ENCODE results near the gene CDON.

Gene CDON

GRCh38 chr11:125954945-125955640 lies 107.6 kb downstream of the CDON start:
- Histone ChIP-seq H3K4me1 (ENCODE audit: control insufficient read depth, low read depth, low read length) (no peaks in the 10 kb centered on the region), H3K27ac (ENCODE audit: low read depth, low read length) (no peak overlapping the region), H2BK5ac (ENCODE audit: low read length) (no peak overlapping the region), H3K4me3 (ENCODE audit: low read length) (no peak overlapping the region), H4K8ac (ENCODE audit: low read depth, low read length) (no peak overlapping the region), H2BK120ac (ENCODE audit: low read depth, low read length) (no peak overlapping the region), H3K23ac (ENCODE audit: low read length) (no peak overlapping the region), H3K27me3 (ENCODE audit: insufficient read depth, low read length, poor library complexity) (no peaks in the 10 kb centered on the region), H2BK15ac (replicated peaks; ENCODE audit: low read depth) (no peak overlapping the region), H3K4ac (ENCODE audit: low read depth, low read length) (no peak overlapping the region), H3K56ac (ENCODE audit: low read length) (no peak overlapping the region), H4K5ac (ENCODE audit: low read length) (no peak overlapping the region), H3K18ac (ENCODE audit: low read length) (no peak overlapping the region), H2AK5ac (ENCODE audit: low read length) (no peak overlapping the region), H3K79me1 (ENCODE audit: low read length) (no peaks in the 10 kb centered on the region), H3K4me2 (ENCODE audit: low read length) (no peak overlapping the region), H3K36me3 (ENCODE audit: control insufficient read depth, insufficient read depth, low read length) (no peaks in the 10 kb centered on the region), H3K9ac (ENCODE audit: low read length) (no peak overlapping the region), H3K79me2 (ENCODE audit: control insufficient read depth, insufficient read depth, low read length) (no peaks in the 10 kb centered on the region)
- DNase-seq: no peak
- no CpG with 5 or more reads among the region's 15 CpGs for WGBS (ENCODE audit: extremely low coverage, insufficient coverage, low lambda C conversion rate)

GRCh38 chr11:125954123-125954944 lies 108.3 kb downstream of the CDON start:
- Histone ChIP-seq H3K4ac (ENCODE audit: low read depth, low read length) (no peak overlapping the region), H3K18ac (ENCODE audit: low read length) (no peak overlapping the region), H4K8ac (ENCODE audit: low read depth, low read length) (no peak overlapping the region), H2BK5ac (ENCODE audit: low read length) (no peak overlapping the region), H3K56ac (ENCODE audit: low read length) (no peak overlapping the region), H3K79me2 (ENCODE audit: control insufficient read depth, insufficient read depth, low read length) (no peaks in the 10 kb centered on the region), H2BK120ac (ENCODE audit: low read depth, low read length) (no peak overlapping the region), H3K27ac (ENCODE audit: low read depth, low read length) (no peak overlapping the region), H3K4me1 (ENCODE audit: control insufficient read depth, low read depth, low read length) (no peaks in the 10 kb centered on the region), H3K27me3 (ENCODE audit: insufficient read depth, low read length, poor library complexity) (no peaks in the 10 kb centered on the region), H3K36me3 (ENCODE audit: control insufficient read depth, insufficient read depth, low read length) (no peaks in the 10 kb centered on the region), H3K9ac (ENCODE audit: low read length) (no peak overlapping the region), H3K79me1 (ENCODE audit: low read length) (no peaks in the 10 kb centered on the region), H2AK5ac (ENCODE audit: low read length) (no peak overlapping the region), H3K4me3 (ENCODE audit: low read length) (no peak overlapping the region), H3K4me2 (ENCODE audit: low read length) (no peak overlapping the region), H4K5ac (ENCODE audit: low read length) (no peak overlapping the region), H2BK15ac (replicated peaks; ENCODE audit: low read depth) (no peak overlapping the region), H3K23ac (ENCODE audit: low read length) (no peak overlapping the region)
- WGBS (ENCODE audit: extremely low coverage, insufficient coverage, low lambda C conversion rate): no CpG with 5 or more reads among the region's 21 CpGs
- no peak for DNase-seq

GRCh38 chr11:125953401-125953935 lies 109.2 kb downstream of the CDON start:
- no peaks in the 10 kb centered on the region for H3K79me1 ChIP-seq (ENCODE audit: low read length)
- no peak overlapping the region for H3K56ac ChIP-seq (ENCODE audit: low read length)
- H3K4ac ChIP-seq (ENCODE audit: low read depth, low read length): no peak overlapping the region
- H3K27me3 ChIP-seq (ENCODE audit: insufficient read depth, low read length, poor library complexity): no peaks in the 10 kb centered on the region
- H2BK5ac ChIP-seq (ENCODE audit: low read length): no peak overlapping the region
- H3K4me3 ChIP-seq (ENCODE audit: low read length): no peak overlapping the region
- no peak overlapping the region for H3K18ac ChIP-seq (ENCODE audit: low read length)
- no peaks in the 10 kb centered on the region for H3K4me1 ChIP-seq (ENCODE audit: control insufficient read depth, low read depth, low read length)
- no peak overlapping the region for H3K4me2 ChIP-seq (ENCODE audit: low read length)
- no peak overlapping the region for H4K5ac ChIP-seq (ENCODE audit: low read length)
- no peak overlapping the region for H3K27ac ChIP-seq (ENCODE audit: low read depth, low read length)
- no peak overlapping the region for H4K8ac ChIP-seq (ENCODE audit: low read depth, low read length)
- no peak overlapping the region for H2BK15ac ChIP-seq (replicated peaks; ENCODE audit: low read depth)
- DNase-seq: no peak
- no peak overlapping the region for H2BK120ac ChIP-seq (ENCODE audit: low read depth, low read length)
- H3K36me3 ChIP-seq (ENCODE audit: control insufficient read depth, insufficient read depth, low read length): no peaks in the 10 kb centered on the region
- no peak overlapping the region for H3K9ac ChIP-seq (ENCODE audit: low read length)
- no peak overlapping the region for H2AK5ac ChIP-seq (ENCODE audit: low read length)
- WGBS (ENCODE audit: extremely low coverage, insufficient coverage, low lambda C conversion rate): no CpG with 5 or more reads among the region's 20 CpGs
- no peaks in the 10 kb centered on the region for H3K79me2 ChIP-seq (ENCODE audit: control insufficient read depth, insufficient read depth, low read length)
- H3K23ac ChIP-seq (ENCODE audit: low read length): no peak overlapping the region

- no peak overlapping the region for H3K27ac ChIP-seq (ENCODE audit: low read depth, low read length)
- H3K23ac ChIP-seq (ENCODE audit: low read length): no peak overlapping the region
- H3K79me2 ChIP-seq (ENCODE audit: control insufficient read depth, insufficient read depth, low read length): no peaks in the 10 kb centered on the region
- H2BK120ac ChIP-seq (ENCODE audit: low read depth, low read length): no peak overlapping the region
- H3K4me1 ChIP-seq (ENCODE audit: control insufficient read depth, low read depth, low read length): no peaks in the 10 kb centered on the region
- no peak overlapping the region for H4K5ac ChIP-seq (ENCODE audit: low read length)
- H3K79me1 ChIP-seq (ENCODE audit: low read length): no peaks in the 10 kb centered on the region
- WGBS (ENCODE audit: extremely low coverage, insufficient coverage, low lambda C conversion rate): no CpG with 5 or more reads among the region's 7 CpGs
- H2BK5ac ChIP-seq (ENCODE audit: low read length): no peak overlapping the region
- H3K27me3 ChIP-seq (ENCODE audit: insufficient read depth, low read length, poor library complexity): no peaks in the 10 kb centered on the region
- no peak overlapping the region for H3K18ac ChIP-seq (ENCODE audit: low read length)
- H3K4me2 ChIP-seq (ENCODE audit: low read length): no peak overlapping the region
- no peak overlapping the region for H4K8ac ChIP-seq (ENCODE audit: low read depth, low read length)
- no peak overlapping the region for H3K4me3 ChIP-seq (ENCODE audit: low read length)
- DNase-seq: no peak
- H3K4ac ChIP-seq (ENCODE audit: low read depth, low read length): no peak overlapping the region
- H3K9ac ChIP-seq (ENCODE audit: low read length): no peak overlapping the region
- H3K56ac ChIP-seq (ENCODE audit: low read length): no peak overlapping the region
- H3K36me3 ChIP-seq (ENCODE audit: control insufficient read depth, insufficient read depth, low read length): no peaks in the 10 kb centered on the region
- no peak overlapping the region for H2BK15ac ChIP-seq (replicated peaks; ENCODE audit: low read depth)
- H2AK5ac ChIP-seq (ENCODE audit: low read length): no peak overlapping the region
These were observed 109.7 kb downstream of the CDON start for GRCh38 chr11:125952973-125953372.

- Histone ChIP-seq H3K36me3 (ENCODE audit: control insufficient read depth, insufficient read depth, low read length) (no peaks in the 10 kb centered on the region), H3K56ac (ENCODE audit: low read length) (no peak overlapping the region), H3K18ac (ENCODE audit: low read length) (no peak overlapping the region), H2BK5ac (ENCODE audit: low read length) (no peak overlapping the region), H2BK120ac (ENCODE audit: low read depth, low read length) (no peak overlapping the region), H3K79me1 (ENCODE audit: low read length) (no peaks in the 10 kb centered on the region), H3K9ac (ENCODE audit: low read length) (no peak overlapping the region), H3K23ac (ENCODE audit: low read length) (no peak overlapping the region), H4K8ac (ENCODE audit: low read depth, low read length) (no peak overlapping the region), H3K4me1 (ENCODE audit: control insufficient read depth, low read depth, low read length) (no peaks in the 10 kb centered on the region), H2BK15ac (replicated peaks; ENCODE audit: low read depth) (no peak overlapping the region), H3K4ac (ENCODE audit: low read depth, low read length) (no peak overlapping the region), H3K4me2 (ENCODE audit: low read length) (no peak overlapping the region), H3K27ac (ENCODE audit: low read depth, low read length) (no peak overlapping the region), H3K4me3 (ENCODE audit: low read length) (no peak overlapping the region), H4K5ac (ENCODE audit: low read length) (no peak overlapping the region), H3K79me2 (ENCODE audit: control insufficient read depth, insufficient read depth, low read length) (no peaks in the 10 kb centered on the region), H2AK5ac (ENCODE audit: low read length) (no peak overlapping the region), H3K27me3 (ENCODE audit: insufficient read depth, low read length, poor library complexity) (no peaks in the 10 kb centered on the region)
- WGBS (ENCODE audit: extremely low coverage, insufficient coverage, low lambda C conversion rate): no CpG with 5 or more reads among the region's 2 CpGs
- no peak for DNase-seq
These were observed 110.1 kb downstream of the CDON start for GRCh38 chr11:125952559-125952958.
